Measurements from ENCODE around the gene B3GNT7. TPM values are rescaled to one million over a fixed set of nuclear protein-coding genes. Genes with fewer than 3 reads are reported as not detected.
"Not testable (repeated sequence)": the region's sequence is repeated elsewhere in the genome, so short reads cannot be mapped to it uniquely, and the experiment has no call there.

The B3GNT7 gene
- total RNA-seq, 1 donor from 2014 or later, result 2.8 TPM

GRCh38 chr2:231427116-231427515, 31.6 kb downstream of the B3GNT7 start:
- DNase-seq, result no peak

GRCh38 chr2:231429152-231429551, 33.6 kb downstream of the B3GNT7 start:
- DNase-seq, result no peak

- DNase-seq, result no peak
Observed at GRCh38 chr2:231429901-231430300, 34.4 kb downstream of the B3GNT7 start.

GRCh38 chr2:231430437-231430836, 34.9 kb downstream of the B3GNT7 start:
- DNase-seq, result not testable (repeated sequence)

- DNase-seq, result no peak
Observed at GRCh38 chr2:231431606-231432005, 36.1 kb downstream of the B3GNT7 start.

- DNase-seq, result no peak
Observed at GRCh38 chr2:231433990-231434389, 38.5 kb downstream of the B3GNT7 start.

GRCh38 chr2:231436957-231437356, 41.4 kb downstream of the B3GNT7 start:
- DNase-seq, result no peak

- no peak for DNase-seq
Observed at GRCh38 chr2:231449503-231450054, 54.1 kb downstream of the B3GNT7 start.

- DNase-seq, result no peak
Observed at GRCh38 chr2:231450548-231450989, 55.1 kb downstream of the B3GNT7 start.

Small RNAs within 50 kb of the gene (small RNA-seq; reads per million reads assigned to genes)
- not detected for gene MIR4777 (ENCODE audit: low replicate concordance)

Other genes with a start within 250 kb of the B3GNT7 start
- 11.9 TPM for gene ARMC9, start 197.1 kb upstream of the B3GNT7 start, total RNA-seq
- gene NCL, start 68.8 kb downstream of the B3GNT7 start, total RNA-seq, result 262 TPM
- gene NMUR1, start 134.7 kb downstream of the B3GNT7 start, total RNA-seq, result 0.41 TPM
- not detected for gene TEX44, start 197.2 kb downstream of the B3GNT7 start, total RNA-seq

Measured in tongue (tissue), 3 donors.